ENCODE measurements around the gene CHST11.

DNA sequence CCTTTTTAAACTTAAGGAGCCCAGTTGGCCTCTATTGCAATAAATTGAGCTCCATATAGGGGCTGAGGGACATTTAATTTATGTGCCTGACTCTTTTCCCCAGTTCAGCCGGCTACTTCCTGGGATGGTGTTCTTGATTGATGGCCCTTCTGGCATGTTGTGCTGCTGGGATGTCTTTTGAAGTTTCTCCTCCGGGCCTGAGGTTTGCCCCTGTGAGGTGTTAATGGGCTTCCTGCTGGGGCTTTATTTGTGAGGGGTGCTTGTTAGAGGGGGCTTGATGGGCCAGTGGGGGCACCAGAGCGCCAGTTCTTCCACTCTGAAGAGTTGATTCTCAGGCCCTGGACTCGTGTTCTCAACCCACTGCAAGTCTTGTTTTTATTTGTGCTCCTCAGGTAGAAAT is 69.6 kb downstream of the CHST11 start:
- no peak for TF ChIP-seq POLR2A (IDR thresholded peaks at IDR 0.05; ENCODE audit: low read depth, low read length)
- TF ChIP-seq POLR2AphosphoS5 (IDR thresholded peaks at IDR 0.05; ENCODE audit: low read length) = no peak
- TF ChIP-seq TAF1 (IDR thresholded peaks at IDR 0.05; ENCODE audit: borderline replicate concordance, low read depth, low read length) = no peak
- no peak for TF ChIP-seq NRF1 (conservative IDR thresholded peaks at IDR 0.05; ENCODE audit: low read depth, low read length)
- TF ChIP-seq CTCF (IDR thresholded peaks at IDR 0.05 in 2 of 3, conservative IDR thresholded peaks at IDR 0.05 in 1 of 3; ENCODE audit: control insufficient read depth in 2 of 3, extremely low read depth in 1 of 3, insufficient read depth in 1 of 3, low read depth in 3 of 3, low read length in 3 of 3) = no peak
- no peak for TF ChIP-seq NR2C2 (IDR thresholded peaks at IDR 0.05; ENCODE audit: borderline replicate concordance, control insufficient read depth, insufficient read length, low read depth)
- TF ChIP-seq SIX5 (IDR thresholded peaks at IDR 0.05; ENCODE audit: low read depth, low read length, severe bottlenecking) = no peak
- no peak for TF ChIP-seq ZNF687 (IDR thresholded peaks at IDR 0.05)
- TF ChIP-seq, protein P1, sequence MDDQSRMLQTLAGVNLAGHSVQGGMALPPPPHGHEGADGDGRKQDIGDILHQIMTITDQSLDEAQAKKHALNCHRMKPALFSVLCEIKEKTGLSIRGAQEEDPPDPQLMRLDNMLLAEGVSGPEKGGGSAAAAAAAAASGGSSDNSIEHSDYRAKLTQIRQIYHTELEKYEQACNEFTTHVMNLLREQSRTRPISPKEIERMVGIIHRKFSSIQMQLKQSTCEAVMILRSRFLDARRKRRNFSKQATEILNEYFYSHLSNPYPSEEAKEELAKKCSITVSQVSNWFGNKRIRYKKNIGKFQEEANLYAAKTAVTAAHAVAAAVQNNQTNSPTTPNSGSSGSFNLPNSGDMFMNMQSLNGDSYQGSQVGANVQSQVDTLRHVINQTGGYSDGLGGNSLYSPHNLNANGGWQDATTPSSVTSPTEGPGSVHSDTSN (IDR thresholded peaks at IDR 0.05; ENCODE audit: insufficient replicate concordance, low read depth, low read length) = no peak
- no peak for TF ChIP-seq POU2F2 (IDR thresholded peaks at IDR 0.05; ENCODE audit: borderline replicate concordance, low read depth, low read length)
- TF ChIP-seq, protein P2, sequence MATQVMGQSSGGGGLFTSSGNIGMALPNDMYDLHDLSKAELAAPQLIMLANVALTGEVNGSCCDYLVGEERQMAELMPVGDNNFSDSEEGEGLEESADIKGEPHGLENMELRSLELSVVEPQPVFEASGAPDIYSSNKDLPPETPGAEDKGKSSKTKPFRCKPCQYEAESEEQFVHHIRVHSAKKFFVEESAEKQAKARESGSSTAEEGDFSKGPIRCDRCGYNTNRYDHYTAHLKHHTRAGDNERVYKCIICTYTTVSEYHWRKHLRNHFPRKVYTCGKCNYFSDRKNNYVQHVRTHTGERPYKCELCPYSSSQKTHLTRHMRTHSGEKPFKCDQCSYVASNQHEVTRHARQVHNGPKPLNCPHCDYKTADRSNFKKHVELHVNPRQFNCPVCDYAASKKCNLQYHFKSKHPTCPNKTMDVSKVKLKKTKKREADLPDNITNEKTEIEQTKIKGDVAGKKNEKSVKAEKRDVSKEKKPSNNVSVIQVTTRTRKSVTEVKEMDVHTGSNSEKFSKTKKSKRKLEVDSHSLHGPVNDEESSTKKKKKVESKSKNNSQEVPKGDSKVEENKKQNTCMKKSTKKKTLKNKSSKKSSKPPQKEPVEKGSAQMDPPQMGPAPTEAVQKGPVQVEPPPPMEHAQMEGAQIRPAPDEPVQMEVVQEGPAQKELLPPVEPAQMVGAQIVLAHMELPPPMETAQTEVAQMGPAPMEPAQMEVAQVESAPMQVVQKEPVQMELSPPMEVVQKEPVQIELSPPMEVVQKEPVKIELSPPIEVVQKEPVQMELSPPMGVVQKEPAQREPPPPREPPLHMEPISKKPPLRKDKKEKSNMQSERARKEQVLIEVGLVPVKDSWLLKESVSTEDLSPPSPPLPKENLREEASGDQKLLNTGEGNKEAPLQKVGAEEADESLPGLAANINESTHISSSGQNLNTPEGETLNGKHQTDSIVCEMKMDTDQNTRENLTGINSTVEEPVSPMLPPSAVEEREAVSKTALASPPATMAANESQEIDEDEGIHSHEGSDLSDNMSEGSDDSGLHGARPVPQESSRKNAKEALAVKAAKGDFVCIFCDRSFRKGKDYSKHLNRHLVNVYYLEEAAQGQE (IDR thresholded peaks at IDR 0.05; ENCODE audit: low read depth, low read length) = no peak
- TF ChIP-seq STAT3 (IDR thresholded peaks at IDR 0.05; ENCODE audit: low read depth, low read length) = no peak
- no peak for TF ChIP-seq SREBF1 (IDR thresholded peaks at IDR 0.05; ENCODE audit: low read length)
